GM18909 (cell line): ENCODE data around the gene GRIN3B.
"Not testable (repeated sequence)": the region's sequence is repeated elsewhere in the genome, so short reads cannot be mapped to it uniquely, and the experiment has no call there.

Experiments used
- ATAC-seq: cut with Tn5 transposase; IDR thresholded peaks from one replicate; pipeline ENCODE4 v1.9.1; 2021; ENCODE audit warnings: mild to moderate bottlenecking; ENCODE audit not compliant: unreplicated experiment, poor library complexity

Gene GRIN3B

DNA sequence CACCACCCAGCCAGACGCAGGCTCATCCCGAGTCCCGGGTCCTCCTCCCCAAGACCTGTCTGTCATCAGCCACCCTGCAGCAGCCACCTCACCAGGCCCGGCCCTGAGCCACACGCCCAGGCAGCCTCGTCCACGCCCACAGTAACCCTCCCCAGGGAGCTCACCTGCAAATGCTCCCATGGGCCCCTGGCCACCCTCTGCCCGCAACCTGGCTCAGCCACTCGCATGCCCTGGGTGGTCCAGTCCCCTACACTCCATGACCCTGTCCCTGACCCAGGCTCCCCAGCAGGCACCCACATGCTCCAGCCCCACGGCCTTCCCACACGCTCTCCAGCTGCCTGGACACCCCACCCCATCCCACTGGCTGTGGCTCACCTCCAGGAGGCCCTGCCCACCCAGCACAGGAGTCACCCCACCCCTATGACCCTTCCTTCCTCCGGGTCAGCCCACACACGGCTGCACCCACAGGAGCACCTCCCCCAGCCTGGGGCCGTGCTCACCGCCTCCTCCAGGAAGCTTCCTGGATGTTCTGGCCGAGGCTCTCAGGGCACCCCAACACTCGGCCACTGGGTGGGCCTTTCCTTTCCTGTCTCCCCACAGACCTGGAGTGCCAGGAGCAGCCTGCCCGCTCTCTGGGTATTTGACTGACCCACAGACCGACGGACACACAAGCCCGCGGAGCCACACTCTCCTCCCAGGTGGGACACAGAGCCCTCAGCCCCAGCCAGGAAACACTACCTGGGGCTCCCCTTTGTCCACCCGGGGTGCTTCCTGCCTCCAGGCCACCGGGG, 17.1 kb downstream of the GRIN3B start:
- ATAC-seq = no peak

DNA sequence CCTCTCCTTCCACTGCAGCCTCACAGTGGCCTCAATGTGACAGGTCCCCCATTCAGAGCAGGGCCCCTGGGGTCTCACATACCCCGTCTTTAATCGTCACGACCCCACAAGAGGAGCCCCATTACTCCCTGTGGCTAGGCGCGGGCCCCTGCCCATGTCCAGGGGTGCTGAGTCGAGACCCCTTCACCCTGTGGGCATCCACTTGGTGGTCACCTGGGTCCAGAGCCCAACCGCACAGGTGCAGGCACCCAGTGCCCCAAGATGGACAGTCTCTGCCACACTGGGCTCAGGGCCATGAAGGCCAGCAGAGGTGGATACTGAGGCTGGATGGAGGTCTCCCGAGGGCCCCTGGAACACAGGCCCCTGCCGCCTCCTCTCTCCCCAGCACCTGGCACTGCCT, 17.7 kb downstream of the GRIN3B start:
- no peak for ATAC-seq

GRCh38 chr19:1018393-1018792, 18.2 kb downstream of the GRIN3B start:
- ATAC-seq = no peak

GRCh38 chr19:1018932-1019615, 18.9 kb downstream of the GRIN3B start:
- ATAC-seq = no peak

DNA sequence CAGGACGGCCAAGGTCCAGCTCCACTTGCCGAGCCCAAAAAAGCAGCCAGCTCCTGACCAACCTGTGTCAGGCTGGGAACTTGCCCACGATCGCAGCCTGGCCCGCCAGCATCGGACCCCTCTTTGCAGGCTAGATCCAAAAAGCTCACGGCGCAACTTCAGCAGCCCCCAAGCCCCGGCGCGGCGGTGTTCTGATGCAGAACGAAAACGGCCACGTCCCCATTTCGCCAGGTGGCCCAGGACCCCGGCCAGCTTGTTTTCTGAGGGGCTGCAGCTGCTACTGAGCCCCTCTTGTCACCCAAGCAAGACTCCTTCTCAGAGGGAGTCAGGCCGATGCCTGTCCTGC, 19.4 kb downstream of the GRIN3B start:
- ATAC-seq = no peak

GRCh38 chr19:1019980-1020867, 20.0 kb downstream of the GRIN3B start:
- ATAC-seq = no peak

GRCh38 chr19:1020868-1021425, 20.7 kb downstream of the GRIN3B start, which contains the start of gene TMEM259:
Gene TMEM259 (minus strand): TSS chr19:1021123. CDS start chr19:1020996, 127 bp downstream.
- peak; percentile 86 for ATAC-seq

DNA sequence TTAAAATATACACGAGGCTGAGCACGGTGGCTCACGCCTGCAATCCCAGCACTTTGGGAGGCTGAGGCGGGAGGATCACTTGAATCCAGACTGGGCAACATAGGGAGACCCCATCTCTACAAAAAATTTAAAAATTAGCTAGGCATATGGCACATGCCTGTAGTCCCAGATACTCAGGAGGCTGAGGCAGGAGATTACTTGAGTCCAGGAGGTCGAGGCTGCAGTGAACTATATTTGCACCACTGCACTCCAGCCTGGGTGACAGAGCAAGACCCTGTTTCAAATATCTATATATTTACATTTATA, 23.6 kb downstream of the GRIN3B start:
- not testable (repeated sequence) for ATAC-seq

DNA sequence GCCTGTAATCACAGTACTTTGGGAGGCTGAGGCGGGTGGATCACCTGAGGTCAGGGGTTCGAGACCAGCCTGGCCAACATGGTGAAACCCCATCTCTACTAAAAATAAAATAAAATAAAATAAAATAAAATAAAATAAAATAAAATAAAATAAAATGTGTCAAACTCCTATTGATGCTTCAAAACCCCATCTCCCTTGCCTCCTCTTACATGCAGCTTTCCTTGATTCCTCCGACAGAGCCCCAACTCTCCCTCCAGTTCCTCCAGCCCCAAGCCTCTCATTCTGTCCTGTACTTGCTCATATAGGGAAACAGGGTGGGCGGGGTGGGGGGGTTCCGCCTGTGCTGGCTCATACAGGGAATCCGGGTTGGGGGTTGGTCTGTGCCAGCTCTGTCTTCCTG, 24.9 kb downstream of the GRIN3B start:
- not testable (repeated sequence) for ATAC-seq

DNA sequence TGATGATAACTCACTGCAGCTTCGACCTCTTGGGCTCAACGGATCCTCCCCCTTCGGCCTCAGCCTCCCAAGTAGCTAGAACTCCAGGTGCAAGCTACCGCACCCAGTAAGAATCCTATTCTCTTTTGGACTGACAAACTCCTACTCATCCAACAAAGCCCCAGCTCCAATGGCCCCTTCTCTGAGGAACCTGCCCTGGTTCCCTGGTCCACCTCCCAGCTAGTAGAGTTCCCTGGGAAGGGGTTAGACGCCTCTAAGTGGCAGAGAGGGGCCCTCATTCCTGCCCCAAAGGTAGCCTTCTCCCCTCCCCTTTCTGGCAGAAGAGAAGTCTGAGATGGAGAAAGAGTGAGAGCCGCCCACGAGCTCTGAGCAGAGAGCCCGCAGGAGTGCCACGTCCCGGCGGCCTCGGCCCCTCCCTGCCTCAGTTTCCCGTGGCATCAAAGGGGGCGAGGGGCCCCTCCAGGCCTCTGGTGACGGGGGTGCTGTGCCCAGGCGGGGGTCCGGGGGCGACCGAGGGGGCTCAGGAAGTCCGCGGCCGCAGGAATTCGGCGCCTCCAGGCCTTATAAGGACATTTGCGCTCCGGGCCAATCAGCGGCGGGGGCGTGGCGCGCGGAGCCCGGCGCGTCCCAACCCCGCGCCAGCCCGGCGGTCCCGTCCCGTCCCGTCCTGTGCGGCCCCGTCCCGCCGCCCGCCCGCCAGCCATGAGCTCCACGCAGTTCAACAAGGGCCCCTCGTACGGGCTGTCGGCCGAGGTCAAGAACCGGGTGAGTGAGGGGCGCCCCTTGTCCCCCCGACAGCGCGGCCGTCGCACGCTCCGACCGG, 26.0 kb downstream of the GRIN3B start, which contains the start of gene CNN2:
TSS of gene CNN2 (plus strand) at position 649 of the 823 bp plus-strand sequence. CDS start at position 703, 54 bp downstream.
- ATAC-seq = peak; percentile 56

DNA sequence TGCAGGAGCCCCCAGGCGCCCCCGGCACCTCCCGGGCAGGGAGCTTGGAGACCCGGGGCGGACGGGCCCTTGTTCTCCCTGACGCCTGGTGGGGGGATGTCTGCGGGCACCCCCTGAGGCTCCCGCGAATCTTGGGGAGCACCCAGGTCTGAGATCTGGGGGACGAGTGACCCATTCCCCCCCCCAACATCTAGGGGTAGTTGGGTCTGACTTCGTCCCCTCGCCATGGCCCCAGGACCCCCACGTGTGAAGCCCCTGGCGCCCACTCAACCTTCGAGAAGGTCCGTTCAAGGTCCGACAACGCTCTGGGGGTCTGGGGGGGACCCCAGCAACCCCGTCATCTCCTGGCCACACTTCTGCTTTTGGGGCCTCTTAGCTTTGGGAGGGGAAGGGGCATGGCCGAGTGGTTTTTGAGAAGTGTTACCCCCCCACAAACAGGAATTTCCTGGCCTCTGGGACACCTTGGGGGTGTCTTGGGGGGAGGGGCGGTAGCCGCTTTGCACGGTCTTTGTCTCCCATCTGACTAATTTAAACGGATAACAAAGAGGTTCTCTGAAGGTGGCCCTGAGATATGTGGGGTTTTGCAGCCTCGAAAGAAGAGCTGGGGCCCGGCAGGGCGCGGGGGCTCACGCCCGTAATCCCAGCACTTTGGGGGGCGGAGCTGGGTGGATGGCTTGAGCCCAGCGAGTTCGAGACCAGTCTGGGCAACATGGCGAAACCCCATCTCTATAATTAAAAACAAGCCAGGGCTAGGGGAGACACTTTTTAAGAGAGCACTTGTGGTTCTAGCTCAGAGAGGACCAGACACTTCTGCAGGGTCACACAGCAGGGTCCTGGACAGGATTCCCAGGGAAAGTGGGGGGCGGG, 26.8 kb downstream of the GRIN3B start:
- ATAC-seq = peak; percentile 3

DNA sequence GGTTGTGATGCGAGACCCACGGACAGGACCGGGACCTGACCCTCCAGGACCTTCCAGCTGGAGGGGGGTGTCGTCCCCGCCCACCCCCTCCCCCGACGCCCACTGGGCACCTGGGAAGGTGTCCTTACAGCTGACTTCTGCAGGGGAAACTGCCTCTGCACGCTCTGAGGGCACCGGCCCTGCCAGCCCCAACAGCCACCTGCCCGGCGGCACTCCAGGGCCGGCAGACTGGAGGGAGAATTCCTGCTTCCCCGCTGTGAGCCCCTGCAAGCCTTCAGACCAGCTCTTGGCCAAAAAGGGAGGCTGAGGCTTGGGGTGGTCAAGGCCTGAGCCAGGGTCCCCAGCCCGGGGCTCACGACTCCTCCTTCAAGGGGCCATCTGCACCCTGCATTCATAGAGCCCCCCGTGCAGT, 27.4 kb downstream of the GRIN3B start:
- ATAC-seq = no peak

DNA sequence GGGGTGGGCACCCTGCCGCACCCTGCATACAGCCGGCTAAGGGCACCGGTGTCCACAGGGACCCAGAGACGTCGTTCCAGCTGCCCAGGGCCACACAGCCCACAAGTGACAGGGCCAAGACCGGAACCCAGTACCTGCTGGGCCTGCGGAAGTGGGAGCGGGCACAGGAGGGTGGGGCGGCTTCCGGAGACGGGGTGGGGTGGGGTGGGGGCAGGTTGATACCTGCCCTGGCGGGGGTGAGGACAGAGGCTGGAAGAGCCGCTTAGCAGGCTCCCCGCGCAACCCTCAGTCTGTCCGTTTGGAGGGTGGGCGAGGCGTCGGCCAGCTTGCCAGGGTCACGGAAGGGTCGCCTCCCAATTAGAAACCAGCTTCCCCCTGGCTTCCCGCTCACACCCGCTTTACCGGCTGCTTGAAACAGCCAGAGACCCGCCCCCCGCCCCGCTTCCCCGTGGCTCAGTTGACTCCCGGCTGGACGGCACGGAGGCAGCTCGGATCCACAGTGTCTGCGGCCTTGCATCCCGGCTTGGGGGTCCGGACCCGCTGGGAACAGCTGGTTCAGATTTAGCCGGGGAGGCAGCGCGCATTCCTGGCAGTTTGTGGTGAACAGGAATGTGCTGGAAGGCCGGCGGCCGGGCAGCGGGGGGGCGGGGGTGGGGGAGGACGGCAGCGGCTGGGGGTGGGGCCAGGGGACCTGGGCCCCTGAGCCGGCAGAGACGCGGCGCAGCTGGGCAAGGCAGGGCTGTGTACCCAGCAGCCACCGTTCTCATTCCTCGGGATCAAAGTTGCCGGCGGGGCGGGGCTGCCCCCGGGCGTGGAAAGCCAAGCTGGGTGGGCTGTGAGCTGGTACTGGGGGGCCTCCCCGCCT, 28.1 kb downstream of the GRIN3B start:
- peak; percentile 46 for ATAC-seq

GRCh38 chr19:1032264-1032867, 32.1 kb downstream of the GRIN3B start:
- no peak for ATAC-seq

- no peak for ATAC-seq
Measured at GRCh38 chr19:1035998-1036621, 35.9 kb downstream of the GRIN3B start.

GRCh38 chr19:1037621-1038064, 37.4 kb downstream of the GRIN3B start:
- peak; percentile 4 for ATAC-seq
